Loucy (cell line): Measurements from ENCODE around the gene CALN1.

Experiments used
- H2AFZ ChIP-seq: fragments of 200-600 bp; sonication (generic); 2 replicates; pipeline ENCODE4 v1.6.0; 2016; ENCODE audit warnings: antibody characterized with exemption, mild to moderate bottlenecking, low read length, moderate library complexity
- H3F3A ChIP-seq: fragments of 200-600 bp; 2 replicates; pipeline ENCODE4 v1.6.0; 2016; ENCODE audit warnings: antibody characterized with exemption, low read depth, mild to moderate bottlenecking
- H3K27me3 ChIP-seq: fragments of 200-600 bp; sonication (generic); 2 replicates; pipeline ENCODE4 v1.6.1; 2014; ENCODE audit warnings: low read length, mild to moderate bottlenecking; ENCODE audit not compliant: insufficient read depth, poor library complexity, severe bottlenecking
- H3K36me3 ChIP-seq: fragments of 200-600 bp; sonication (generic); 2 replicates; pipeline ENCODE4 v1.6.1; 2016; ENCODE audit warnings: low read length; ENCODE audit not compliant: insufficient read depth
- H3K4me1 ChIP-seq: fragments of 200-600 bp; sonication (generic); 2 replicates; pipeline ENCODE4 v1.5.1; 2014; ENCODE audit warnings: low read length, mild to moderate bottlenecking; ENCODE audit not compliant: insufficient read depth, poor library complexity, severe bottlenecking
- H3K4me2 ChIP-seq: fragments of 200-600 bp; sonication (generic); 2 replicates; pipeline ENCODE4 v1.6.0; 2014; ENCODE audit warnings: antibody characterized with exemption, low read length, low read depth, mild to moderate bottlenecking; ENCODE audit not compliant: poor library complexity, severe bottlenecking
- H3K4me3 ChIP-seq: fragments of 200-600 bp; sonication (generic); 2 replicates; pipeline ENCODE4 v1.5.1; 2014; ENCODE audit warnings: low read length, mild to moderate bottlenecking, mixed read lengths; ENCODE audit not compliant: poor library complexity, severe bottlenecking
- H3K79me2 ChIP-seq: fragments of 200-600 bp; sonication (generic); 2 replicates; pipeline ENCODE4 v1.6.1; 2014; ENCODE audit warnings: low read length; ENCODE audit not compliant: insufficient read depth
- H3K9ac ChIP-seq: fragments of 200-600 bp; sonication (generic); 2 replicates; pipeline ENCODE4 v1.6.0; 2014; ENCODE audit warnings: mild to moderate bottlenecking, low read depth, low read length, moderate library complexity; ENCODE audit not compliant: poor library complexity, severe bottlenecking
- H3K9me2 ChIP-seq: fragments of 200-600 bp; sonication (generic); replicated peaks from 2 replicates; pipeline ENCODE4 v1.6.1; 2016; ENCODE audit warnings: low read depth, low read length, mixed read lengths
- H3K9me3 ChIP-seq: fragments of 200-600 bp; sonication (generic); 2 replicates; pipeline ENCODE4 v1.6.1; 2014; ENCODE audit warnings: mild to moderate bottlenecking, antibody characterized with exemption, low read length, low read depth; ENCODE audit not compliant: insufficient read depth
- H4K20me1 ChIP-seq: fragments of 200-600 bp; sonication (generic); 2 replicates; pipeline ENCODE4 v1.6.0; 2014; ENCODE audit warnings: antibody characterized with exemption, low read length, mild to moderate bottlenecking; ENCODE audit not compliant: insufficient read depth, poor library complexity, severe bottlenecking
- CTCF ChIP-seq: fragments of 200-600 bp; sonication (generic); conservative IDR thresholded peaks from 2 replicates; pipeline ENCODE4 v1.5.1; 2014; ENCODE audit warnings: mild to moderate bottlenecking, antibody characterized with exemption, low read length
- EZH2phosphoT487 ChIP-seq: fragments of 200-600 bp; IDR thresholded peaks from 2 replicates; pipeline ENCODE4 v1.6.1; 2018; ENCODE audit warnings: antibody characterized with exemption, mild to moderate bottlenecking, moderate library complexity, borderline replicate concordance

CALN1 gene

DNA sequence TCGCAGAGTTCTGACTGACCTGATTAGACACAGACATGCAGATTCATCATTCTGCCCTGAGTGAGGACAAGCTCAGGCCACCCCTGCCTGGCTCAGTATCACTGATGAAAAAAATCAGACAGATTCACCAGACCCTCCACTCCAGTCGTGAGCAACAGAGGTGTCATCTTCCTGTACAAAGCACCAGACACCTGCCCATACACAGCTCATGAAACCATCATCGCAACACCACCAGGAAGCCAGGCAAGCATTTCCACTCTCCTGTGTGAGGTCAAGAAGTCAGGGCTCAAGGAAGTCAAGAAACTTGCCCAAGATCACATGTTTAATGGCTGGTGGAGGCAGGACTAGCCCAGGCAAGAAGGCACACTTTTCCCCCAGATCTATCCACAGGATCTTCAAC lies 163.0 kb downstream of the CALN1 start:
- H3K9ac ChIP-seq, result no peak overlapping the region
- H3K9me2 ChIP-seq, result no peaks in the 10 kb centered on the region
- H3K4me3 ChIP-seq, result no peak overlapping the region
- no peaks in the 10 kb centered on the region; the same call in 1 of the 2 replicates for H3K9me3 ChIP-seq
- no peaks in the 10 kb centered on the region for H3F3A ChIP-seq
- H3K4me1 ChIP-seq, result no peaks in the 10 kb centered on the region
- H3K79me2 ChIP-seq, result no peaks in the 10 kb centered on the region
- no peak overlapping the region for H2AFZ ChIP-seq
- no peaks in the 10 kb centered on the region for H3K36me3 ChIP-seq
- no peaks in the 10 kb centered on the region for H3K27me3 ChIP-seq
- H4K20me1 ChIP-seq, result no peaks in the 10 kb centered on the region
- no peak overlapping the region for H3K4me2 ChIP-seq
- TF ChIP-seq CTCF, result no peak

- no peak overlapping the region for H3K4me3 ChIP-seq
- H3K27me3 ChIP-seq, result no peaks in the 10 kb centered on the region
- no peaks in the 10 kb centered on the region for H3K36me3 ChIP-seq
- TF ChIP-seq CTCF (no peak), EZH2phosphoT487 (no peak)
- H3K9ac ChIP-seq, result no peak overlapping the region
- no peaks in the 10 kb centered on the region for H4K20me1 ChIP-seq
- no peaks in the 10 kb centered on the region for H3K79me2 ChIP-seq
- no peaks in the 10 kb centered on the region; the same call in 1 of the 2 replicates for H3K9me3 ChIP-seq
- no peak overlapping the region for H2AFZ ChIP-seq
- H3K4me1 ChIP-seq, result no peaks in the 10 kb centered on the region
- H3F3A ChIP-seq, result no peaks in the 10 kb centered on the region
- no peak overlapping the region for H3K4me2 ChIP-seq
- H3K9me2 ChIP-seq, result no peaks in the 10 kb centered on the region
These were observed 167.2 kb downstream of the CALN1 start for GRCh38 chr7:72244826-72245398.

- Histone ChIP-seq H3K36me3 (no peaks in the 10 kb centered on the region), H3K27me3 (no peaks in the 10 kb centered on the region), H3K9me2 (no peaks in the 10 kb centered on the region), H3K9ac (no peak overlapping the region), H3K4me1 (no peaks in the 10 kb centered on the region), H3K4me3 (no peak overlapping the region), H3K79me2 (no peaks in the 10 kb centered on the region), H2AFZ (no peak overlapping the region), H4K20me1 (no peaks in the 10 kb centered on the region), H3F3A (no peaks in the 10 kb centered on the region), H3K4me2 (no peak overlapping the region), H3K9me3 (no peaks in the 10 kb centered on the region; the same call in 1 of the 2 replicates)
- TF ChIP-seq CTCF (no peak), EZH2phosphoT487 (no peak)
These were observed 168.8 kb downstream of the CALN1 start for GRCh38 chr7:72243329-72243728.
